ENCODE results near the gene TNFAIP6.
"Not testable (repeated sequence)": the region's sequence is repeated elsewhere in the genome, so short reads cannot be mapped to it uniquely, and the experiment has no call there.

Gene TNFAIP6, protein sequence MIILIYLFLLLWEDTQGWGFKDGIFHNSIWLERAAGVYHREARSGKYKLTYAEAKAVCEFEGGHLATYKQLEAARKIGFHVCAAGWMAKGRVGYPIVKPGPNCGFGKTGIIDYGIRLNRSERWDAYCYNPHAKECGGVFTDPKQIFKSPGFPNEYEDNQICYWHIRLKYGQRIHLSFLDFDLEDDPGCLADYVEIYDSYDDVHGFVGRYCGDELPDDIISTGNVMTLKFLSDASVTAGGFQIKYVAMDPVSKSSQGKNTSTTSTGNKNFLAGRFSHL

DNA sequence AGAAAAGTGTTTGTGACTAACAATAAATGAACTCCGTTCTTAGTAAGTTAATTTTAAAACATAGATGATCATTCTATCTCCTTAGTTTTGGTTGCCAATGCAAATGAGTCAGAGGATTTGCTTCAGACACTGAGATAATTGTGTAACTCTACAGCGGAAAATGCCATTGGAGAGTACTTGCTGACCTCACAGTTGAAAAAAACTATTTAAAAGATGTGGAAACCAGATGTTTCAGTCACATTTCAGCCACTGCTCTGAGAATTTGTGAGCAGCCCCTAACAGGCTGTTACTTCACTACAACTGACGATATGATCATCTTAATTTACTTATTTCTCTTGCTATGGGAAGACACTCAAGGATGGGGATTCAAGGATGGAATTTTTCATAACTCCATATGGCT, at the start of gene TNFAIP6:
TNFAIP6 (plus strand) TSS at position 234 of the 400 bp plus-strand sequence; CDS start at position 309, 75 bp downstream.
- no peak for DNase-seq (ENCODE audit: extremely low read depth in 1 of 2, low read depth in 1 of 2)

DNA sequence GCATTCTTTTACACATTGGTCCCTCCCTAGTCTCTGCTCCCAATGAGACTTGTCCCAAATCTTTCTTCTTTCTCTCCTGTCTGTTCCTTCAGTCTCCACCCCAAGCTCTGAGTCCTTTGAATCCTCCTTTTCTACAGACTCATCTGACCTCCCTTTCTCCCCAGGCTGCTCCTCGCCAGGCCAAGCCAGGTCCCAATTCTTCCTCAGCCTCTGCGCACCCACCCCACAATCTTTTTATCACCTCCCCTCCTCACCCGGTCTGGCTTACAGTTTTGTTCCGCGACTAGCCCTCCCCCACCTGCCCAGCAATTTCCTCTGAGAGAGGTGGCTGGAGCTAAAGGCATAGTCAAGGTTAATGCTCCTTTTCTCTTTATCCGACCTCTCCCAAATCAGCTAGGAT, 47.1 kb upstream of the TNFAIP6 start:
- DNase-seq (ENCODE audit: extremely low read depth in 1 of 2, low read depth in 1 of 2) = not testable (repeated sequence)

DNA sequence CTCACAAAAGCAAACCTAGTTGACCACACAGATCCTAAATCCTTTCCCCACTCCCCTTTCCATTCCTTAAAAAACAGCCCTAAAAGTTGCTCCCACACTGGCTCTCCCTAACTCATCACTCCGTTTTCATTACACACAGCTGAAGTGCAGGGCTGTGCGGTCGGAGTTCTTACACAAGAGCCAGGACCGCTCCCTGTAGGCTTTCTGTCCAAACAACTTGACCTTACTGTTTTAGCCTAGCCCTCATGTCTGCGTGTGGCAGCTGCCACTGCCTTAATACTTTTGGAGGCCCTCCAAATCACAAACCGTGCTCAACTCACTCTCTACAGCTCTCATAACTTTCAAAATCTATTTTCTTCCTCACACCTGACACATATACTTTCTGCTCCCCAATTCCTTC, 45.0 kb upstream of the TNFAIP6 start:
- DNase-seq (ENCODE audit: extremely low read depth in 1 of 2, low read depth in 1 of 2) = not testable (repeated sequence)

DNA sequence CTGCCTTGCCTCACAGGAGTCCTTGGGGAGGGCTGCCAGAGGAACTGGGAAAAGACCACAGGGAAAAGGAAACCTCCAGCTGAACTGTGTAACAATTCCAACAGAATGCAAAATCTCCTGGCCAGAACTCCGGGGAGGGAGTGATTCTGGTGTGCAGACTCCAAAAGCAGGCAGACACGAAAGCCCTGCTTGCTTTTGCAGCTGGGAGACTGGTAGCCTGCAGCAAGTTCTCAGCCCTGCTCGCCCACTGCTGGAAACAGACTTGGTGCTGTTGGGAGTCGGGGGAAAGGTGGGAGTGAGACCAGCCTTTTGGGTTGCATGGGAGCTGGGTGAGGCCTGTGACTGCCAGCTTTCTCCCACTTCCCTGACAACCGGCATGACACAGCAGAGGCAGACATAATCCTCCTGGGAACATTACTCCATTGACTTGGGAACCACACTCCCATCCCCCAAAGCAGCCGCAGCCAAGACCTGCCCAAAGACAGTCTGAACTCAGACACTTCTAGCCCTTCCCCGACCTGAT, 42.0 kb upstream of the TNFAIP6 start:
- no peak for DNase-seq (ENCODE audit: extremely low read depth in 1 of 2, low read depth in 1 of 2)

DNA sequence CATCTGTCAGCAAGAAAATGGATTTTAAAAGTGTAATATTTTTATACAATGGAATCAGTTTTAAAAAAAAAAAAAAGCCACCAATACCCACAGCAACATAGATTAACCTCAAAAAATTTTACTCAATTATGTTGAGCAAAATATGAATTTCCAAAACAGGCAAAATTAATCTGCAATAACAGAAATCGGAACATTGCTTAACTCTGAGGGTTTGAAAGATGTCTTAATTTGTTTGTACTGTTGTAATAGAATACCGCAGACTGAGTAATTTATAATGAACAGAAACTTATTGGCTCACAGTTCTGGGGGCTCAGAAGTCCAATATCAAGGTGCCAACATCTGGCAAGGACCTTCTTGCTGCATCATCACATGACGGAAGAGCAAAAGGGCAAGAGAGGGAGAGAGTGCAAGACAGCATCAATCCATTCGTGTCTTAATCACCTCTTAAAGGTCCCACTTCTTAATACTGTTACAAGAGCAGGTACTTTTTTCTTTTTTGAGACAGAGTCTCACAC, 31.8 kb upstream of the TNFAIP6 start:
- no peak for DNase-seq (ENCODE audit: extremely low read depth in 1 of 2, low read depth in 1 of 2)

DNA sequence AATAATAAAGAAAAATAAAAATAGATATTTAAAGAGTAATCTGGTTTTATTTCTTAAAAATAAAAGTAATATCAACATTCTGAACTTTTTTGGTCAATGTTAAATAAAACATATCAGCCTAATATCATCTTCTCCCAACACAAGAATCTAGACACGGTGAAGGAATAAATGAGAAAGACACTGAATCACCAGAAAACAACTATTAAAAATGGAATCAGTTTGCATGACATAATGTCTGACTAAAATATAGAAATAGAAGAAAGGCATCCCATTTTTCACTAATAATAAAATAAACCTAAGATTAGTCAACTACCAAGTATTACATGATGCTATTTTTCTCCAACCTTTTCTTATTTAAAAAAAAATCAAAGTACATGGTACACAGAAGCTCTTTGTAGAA, 30.8 kb upstream of the TNFAIP6 start:
- no peak for DNase-seq (ENCODE audit: extremely low read depth in 1 of 2, low read depth in 1 of 2)

DNA sequence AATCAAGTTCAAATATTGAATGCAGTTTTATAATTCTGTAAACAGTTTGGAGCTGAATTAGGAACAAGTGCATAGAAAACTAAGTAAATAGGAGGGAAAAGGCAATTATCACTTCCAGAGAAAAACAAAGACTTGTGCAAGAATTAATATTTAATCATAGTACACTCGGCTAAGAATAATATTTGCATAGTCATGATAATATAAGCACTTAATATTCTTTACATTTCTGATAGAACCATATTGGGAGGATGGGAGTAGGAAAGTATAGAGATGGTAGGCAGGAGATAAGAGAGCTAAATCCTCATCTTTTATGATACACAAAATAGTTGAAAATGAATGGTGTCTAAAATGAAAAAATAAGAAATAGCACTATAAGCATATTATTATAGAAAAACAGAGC, 27.4 kb upstream of the TNFAIP6 start:
- DNase-seq (ENCODE audit: extremely low read depth in 1 of 2, low read depth in 1 of 2) = no peak

DNA sequence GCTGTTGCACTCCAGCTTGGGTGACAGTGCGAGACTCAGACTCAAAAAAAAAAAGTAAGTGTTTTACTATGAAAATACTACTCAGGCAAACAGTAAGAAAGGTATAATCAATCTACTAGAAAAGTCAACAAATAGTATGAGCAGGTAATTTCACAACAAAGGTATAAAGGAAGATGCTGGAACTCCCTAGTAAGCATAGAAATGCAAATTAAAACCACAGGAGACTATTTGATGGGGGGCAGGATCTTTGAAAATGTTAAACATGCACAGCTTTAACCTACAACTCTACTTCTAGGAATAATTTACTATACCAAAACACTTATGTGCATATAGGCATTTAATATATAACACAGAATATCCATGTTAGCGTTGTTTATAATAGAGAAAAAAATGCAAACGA, 24.3 kb upstream of the TNFAIP6 start:
- DNase-seq (ENCODE audit: extremely low read depth in 1 of 2, low read depth in 1 of 2) = no peak

DNA sequence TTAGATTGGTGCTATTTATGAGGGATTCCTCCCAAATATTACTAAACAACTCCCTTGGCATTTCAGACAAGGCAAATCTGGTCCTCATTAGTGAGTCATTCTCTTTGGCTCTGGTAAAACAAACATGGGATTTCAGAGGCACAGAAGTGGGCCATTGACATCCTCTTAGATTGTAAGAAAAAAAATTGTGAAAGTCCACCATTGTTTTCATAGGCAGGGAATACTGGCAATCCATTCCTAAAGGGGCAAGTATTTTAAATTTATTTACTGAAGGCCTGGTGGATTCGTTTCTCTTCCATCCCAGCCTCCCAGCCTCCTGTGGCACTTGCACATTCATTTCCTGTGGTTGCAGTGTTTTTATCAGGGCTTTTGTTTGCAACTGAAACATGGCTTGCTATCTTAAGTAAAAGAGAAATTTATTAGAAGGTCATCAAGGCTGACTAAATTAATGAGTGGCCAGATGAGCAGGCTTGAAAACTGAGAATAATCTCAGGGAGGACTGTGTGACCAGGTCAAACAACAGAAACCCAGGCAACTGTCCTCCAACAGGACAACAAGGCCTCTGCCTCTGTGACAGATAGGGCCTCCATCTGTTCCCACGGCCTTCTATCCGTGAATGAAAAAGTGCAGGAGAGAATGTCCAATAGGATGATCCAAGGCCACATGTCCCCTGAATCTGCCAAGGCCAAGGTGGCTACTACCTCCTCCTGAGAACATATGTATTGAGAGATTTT, 23.1 kb upstream of the TNFAIP6 start:
- no peak for DNase-seq (ENCODE audit: extremely low read depth in 1 of 2, low read depth in 1 of 2)

DNA sequence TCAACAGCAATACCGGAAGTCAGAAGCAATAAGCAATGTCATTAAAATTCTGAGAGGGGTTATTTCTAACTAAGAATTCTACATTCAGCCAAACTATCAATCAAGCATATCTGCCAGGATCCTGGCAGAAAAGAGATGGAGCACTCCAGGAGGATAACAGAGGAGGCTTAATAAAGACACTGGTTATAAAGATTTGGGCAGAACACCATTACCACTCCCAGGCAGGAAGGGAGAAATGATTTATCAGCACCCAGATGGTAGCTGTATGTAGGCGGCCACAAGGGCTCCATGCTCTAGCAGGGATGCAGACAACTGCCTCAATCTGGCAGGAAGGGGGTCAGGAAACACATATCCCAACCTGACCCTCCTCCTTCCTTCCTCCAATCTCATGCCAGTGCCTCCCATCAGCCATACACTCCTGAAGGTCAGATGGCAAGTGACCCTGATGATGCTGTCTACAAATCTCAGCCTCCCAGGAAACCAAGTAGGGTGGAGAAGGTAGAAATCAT, 20.5 kb upstream of the TNFAIP6 start:
- no peak for DNase-seq (ENCODE audit: extremely low read depth in 1 of 2, low read depth in 1 of 2)

DNA sequence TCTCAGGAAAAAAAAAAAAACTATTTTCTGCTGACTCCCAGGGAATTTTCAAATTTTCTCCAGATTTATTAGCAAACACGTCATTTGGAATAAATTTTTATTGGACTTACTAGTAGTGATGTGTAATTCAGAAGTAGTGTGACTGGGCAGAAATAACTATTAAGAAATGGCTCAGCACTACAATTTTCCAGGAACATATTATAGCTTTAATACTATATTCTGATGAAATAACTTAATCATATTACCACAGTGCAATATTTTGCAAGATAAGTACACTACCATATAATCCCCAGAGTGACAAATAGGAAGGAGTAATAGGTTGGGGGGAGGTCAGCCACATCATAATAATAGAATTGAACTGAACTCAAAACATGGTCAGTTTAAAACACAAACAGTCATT, 19.7 kb upstream of the TNFAIP6 start:
- DNase-seq (ENCODE audit: extremely low read depth in 1 of 2, low read depth in 1 of 2) = no peak

DNA sequence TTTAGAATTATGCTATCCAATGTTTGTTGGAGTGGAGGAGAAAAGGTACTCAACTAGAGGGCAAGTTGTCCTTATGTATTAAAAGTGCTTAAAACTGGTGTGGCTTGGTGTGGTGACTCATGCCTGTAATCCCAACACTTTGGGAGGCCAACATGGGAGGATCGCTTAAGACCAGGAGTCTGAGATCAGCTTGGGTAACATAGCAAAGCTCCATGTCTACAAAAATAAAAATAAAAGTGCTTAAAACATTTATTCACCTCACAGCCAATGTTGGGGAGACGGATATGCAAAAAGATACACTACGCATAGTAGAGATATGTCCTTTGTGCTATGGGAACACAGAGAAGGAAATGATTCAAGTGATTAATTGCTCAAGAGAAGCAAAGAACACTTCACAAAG, 19.3 kb upstream of the TNFAIP6 start:
- no peak for DNase-seq (ENCODE audit: extremely low read depth in 1 of 2, low read depth in 1 of 2)

DNA sequence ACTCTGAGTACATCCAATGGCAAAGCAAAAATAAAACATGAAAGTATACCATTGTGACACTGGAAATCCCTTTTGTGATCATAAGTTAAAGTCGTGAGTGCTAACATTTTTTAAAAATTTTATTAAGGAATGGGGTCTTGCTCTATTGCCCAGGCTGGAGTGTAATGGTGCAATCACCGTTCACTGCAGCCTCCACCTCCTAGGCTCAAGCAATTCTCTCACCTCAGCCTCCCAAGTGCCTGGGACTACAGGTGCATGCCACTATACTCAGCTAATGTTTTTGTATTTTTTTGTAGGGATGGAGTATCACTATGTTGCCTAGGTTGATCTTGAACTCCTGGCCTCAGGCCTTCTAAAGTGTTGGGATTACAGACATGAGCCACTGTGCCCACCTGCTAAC, 14.3 kb upstream of the TNFAIP6 start:
- DNase-seq (ENCODE audit: extremely low read depth in 1 of 2, low read depth in 1 of 2) = no peak

DNA sequence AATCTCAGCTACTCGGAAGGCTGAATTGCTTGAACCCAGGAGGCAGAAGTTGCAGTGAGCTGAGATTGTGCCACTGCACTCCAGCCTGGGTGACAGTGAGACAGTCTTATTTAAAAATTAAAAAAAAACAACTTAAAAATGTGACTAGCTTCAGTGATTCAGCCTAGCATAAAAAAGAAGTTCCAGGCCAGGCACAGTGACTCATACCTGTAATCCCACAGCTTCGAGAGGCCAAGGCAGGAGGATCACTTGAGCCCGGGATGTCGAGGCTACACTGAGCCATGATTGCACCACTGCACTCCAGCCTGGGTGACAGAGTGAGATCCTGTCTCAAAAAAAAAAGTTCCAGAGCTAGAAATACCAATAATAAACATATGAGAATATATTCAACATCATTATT, 13.2 kb upstream of the TNFAIP6 start:
- DNase-seq (ENCODE audit: extremely low read depth in 1 of 2, low read depth in 1 of 2) = not testable (repeated sequence)

DNA sequence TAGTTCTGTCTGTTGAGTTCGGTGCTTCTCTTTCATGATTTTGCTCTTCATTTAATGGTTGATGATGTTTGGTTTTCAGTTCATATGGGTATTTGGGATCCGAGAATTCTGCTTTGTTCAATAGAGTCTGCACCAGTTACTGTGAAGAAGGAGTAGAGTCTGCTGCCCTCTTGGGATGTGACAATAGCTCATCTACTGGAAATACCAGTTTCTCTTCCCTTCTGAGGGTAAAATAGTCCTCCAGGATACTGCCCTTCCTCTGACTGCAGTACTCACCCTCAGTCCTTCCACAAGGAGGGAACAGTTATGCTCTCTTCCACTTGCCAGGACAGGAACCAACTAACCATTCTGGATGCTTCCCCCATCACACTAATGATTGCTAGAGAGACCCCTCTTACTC, 12.5 kb upstream of the TNFAIP6 start:
- DNase-seq (ENCODE audit: extremely low read depth in 1 of 2, low read depth in 1 of 2) = no peak

DNA sequence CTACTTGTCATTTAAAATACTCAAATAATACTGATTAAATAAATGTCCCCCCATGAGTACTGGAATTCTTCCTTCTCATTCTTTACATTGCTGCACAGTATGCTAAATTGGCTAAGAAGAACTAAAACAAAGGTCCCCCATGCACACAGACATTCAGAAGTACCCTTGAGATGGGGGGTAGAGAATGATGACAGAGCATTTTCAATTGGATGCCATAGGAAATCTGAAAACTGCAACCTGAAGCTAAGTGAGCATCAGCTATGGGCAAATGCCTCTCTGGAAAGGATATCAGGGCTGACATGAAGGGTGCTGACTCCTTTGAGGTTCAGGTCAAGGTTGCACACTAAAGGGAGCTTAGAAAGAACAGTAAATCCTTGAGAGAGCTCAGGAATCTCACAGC, 10.1 kb upstream of the TNFAIP6 start:
- DNase-seq (ENCODE audit: extremely low read depth in 1 of 2, low read depth in 1 of 2) = no peak

DNA sequence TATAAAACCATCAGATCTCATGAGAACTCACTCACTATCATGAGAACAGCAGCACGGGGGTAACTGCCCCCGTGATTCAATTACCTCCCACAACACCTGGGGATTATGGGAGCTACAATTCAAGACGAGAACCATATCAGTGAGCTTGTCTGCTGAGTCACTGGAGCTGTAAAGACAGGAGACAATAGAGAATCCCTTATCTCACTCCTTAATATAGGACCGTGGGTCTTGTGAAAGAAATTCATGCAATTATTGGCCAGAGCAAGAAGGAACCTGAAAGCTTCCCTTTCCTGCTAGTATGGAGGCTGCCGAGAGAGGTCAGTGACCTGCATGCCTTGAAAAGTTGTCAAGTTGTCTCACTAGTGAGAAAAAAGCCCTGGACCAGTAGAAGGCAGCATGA, 9.5 kb upstream of the TNFAIP6 start:
- no peak for DNase-seq (ENCODE audit: extremely low read depth in 1 of 2, low read depth in 1 of 2)

DNA sequence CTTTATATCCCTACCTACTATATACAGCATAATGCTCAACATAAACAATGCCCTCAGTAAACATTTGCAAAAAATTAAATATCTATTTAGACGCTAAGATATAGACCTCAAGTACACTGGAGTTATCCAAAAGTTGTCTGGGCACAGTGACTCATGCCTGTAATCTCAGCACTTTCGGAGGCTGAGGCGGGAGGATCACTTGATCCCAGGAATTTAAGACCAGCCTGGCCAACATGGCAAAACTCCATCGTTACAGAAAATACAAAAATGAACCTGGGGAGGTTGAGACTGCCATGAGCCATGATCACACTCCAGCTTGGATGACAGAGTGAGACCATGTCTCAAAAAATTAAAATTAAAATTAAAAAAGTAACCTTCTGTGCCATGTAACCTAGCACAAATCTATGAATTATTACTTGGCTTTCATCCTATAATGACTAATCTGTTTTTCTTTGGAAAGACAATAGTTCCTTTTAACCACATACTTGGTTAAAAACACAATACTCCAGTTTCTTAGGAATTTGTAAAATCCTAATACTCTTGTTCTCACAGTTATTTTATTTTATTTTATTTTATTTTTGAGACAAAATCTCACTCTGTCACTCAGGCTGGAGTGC, 6.7 kb upstream of the TNFAIP6 start:
- no peak for DNase-seq (ENCODE audit: extremely low read depth in 1 of 2, low read depth in 1 of 2)

DNA sequence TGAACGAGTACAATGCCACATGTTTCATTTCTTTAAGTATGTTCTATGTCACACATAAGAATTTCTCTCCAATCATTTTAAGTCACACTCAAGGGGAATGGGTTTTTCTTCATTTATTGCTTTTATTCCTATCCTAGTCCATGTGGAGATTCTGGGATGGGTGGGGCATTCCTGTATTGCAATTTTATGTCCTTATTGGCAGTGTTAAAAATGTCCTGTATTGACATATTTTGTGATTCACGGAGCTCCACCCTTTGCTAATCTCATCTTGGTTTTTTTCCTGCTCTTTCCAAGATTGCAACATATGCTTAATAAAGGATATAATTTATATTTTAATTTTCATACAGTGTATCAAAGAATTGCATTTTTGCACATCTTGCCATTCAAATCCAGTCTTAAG, 3.4 kb upstream of the TNFAIP6 start:
- DNase-seq (ENCODE audit: extremely low read depth in 1 of 2, low read depth in 1 of 2) = no peak

DNA sequence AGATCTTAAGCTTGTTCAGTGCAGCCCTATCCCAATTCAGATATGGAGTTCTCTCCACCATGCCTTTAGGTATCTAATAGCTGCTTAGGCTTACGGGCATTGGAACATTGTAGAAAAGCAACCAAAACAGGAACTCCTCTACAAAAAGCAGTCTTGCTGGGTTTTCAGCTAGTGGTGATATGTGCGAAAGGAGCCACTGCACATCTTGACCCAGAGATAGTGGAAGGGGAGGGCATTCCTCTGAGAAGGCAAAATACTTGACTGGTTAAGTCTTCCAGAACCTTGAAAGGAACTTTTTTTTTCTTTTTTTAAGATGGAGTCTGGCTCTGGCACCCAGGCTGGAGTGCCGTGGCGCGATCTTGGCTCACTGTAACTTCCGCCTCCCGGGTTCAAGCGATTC, 2.6 kb upstream of the TNFAIP6 start:
- DNase-seq (ENCODE audit: extremely low read depth in 1 of 2, low read depth in 1 of 2) = no peak

DNA sequence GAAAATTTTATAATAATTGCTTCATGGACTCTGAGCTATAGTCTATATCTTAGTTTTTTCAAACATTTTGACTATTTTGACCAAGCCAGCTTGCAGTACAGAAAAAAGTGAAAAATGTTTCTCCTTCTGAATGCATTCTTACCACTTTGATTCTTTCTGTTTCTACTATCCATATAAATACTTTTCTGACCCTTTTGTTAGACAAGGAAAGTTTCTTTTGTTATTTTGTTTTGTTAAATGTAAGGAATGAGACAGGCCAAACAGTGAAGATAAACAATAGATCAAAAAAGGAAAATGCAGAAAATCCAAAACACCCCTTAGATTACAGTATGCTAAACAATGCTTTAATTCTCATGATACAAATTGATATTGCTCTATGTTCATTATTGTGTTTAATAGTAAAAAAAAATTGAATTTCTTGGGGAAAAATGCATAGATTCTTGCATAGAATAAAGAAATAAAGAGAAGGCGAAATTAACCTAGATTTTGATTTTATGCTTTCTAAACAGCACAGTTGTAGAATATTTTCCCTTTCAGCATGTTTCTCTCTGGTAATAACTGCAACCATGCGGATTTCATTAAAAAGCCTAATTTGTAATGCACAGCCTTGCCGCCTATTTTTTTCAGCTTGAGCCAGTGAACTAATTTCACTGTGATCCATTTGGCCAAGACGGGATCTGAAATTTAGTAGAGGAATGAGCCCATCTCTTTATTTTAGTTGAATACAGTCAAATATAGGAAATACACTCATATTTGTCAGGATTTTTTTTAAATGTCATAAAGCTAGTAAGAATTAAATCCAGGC, 976 bp downstream of the TNFAIP6 start:
- DNase-seq (ENCODE audit: extremely low read depth in 1 of 2, low read depth in 1 of 2) = no peak

Data from stimulated activated CD8-positive, alpha-beta memory T cell treated with anti-CD3 and anti-CD28 coated beads, Interleukin-7, amount 100 ng/mL, for 48 hours (primary cell).